ENCODE data around the gene CFDP1.

The CFDP1 gene

GRCh38 chr16:75317101-75317522, 116.2 kb downstream of the CFDP1 start:
- no peak for DNase-seq

- no peak for DNase-seq
Measured at GRCh38 chr16:75315539-75316306, 117.6 kb downstream of the CFDP1 start.

GRCh38 chr16:75312875-75313274, 120.4 kb downstream of the CFDP1 start:
- DNase-seq = no peak

GRCh38 chr16:75311383-75311938, 121.8 kb downstream of the CFDP1 start:
- no peak for DNase-seq

GRCh38 chr16:75310541-75310940, 122.8 kb downstream of the CFDP1 start:
- DNase-seq = no peak

GRCh38 chr16:75309899-75310430, 123.3 kb downstream of the CFDP1 start:
- DNase-seq = no peak

GRCh38 chr16:75309156-75309555, 124.1 kb downstream of the CFDP1 start:
- DNase-seq = no peak

GRCh38 chr16:75308011-75308410, 125.3 kb downstream of the CFDP1 start:
- no peak for DNase-seq

- DNase-seq = no peak
Measured at GRCh38 chr16:75307506-75307905, 125.8 kb downstream of the CFDP1 start.

GRCh38 chr16:75306099-75306762, 127.1 kb downstream of the CFDP1 start:
- peak; percentile 31 for DNase-seq

GRCh38 chr16:75305364-75306098, 127.8 kb downstream of the CFDP1 start:
- DNase-seq = peak; percentile 96

GRCh38 chr16:75304521-75305363, 128.6 kb downstream of the CFDP1 start:
- DNase-seq = peak; percentile 89

- DNase-seq = no peak
Measured at GRCh38 chr16:75301804-75302203, 131.5 kb downstream of the CFDP1 start.

- no peak for DNase-seq
Measured at GRCh38 chr16:75298267-75298666, 135.0 kb downstream of the CFDP1 start.

- no peak for DNase-seq
Measured at GRCh38 chr16:75296606-75297005, 136.7 kb downstream of the CFDP1 start.

GRCh38 chr16:75294773-75295459, 138.4 kb downstream of the CFDP1 start:
- no peak for DNase-seq

GRCh38 chr16:75293772-75294171, 139.5 kb downstream of the CFDP1 start:
- no peak for DNase-seq

GRCh38 chr16:75293173-75293572, 140.1 kb downstream of the CFDP1 start:
- DNase-seq = no peak

GRCh38 chr16:75292691-75293090, 140.6 kb downstream of the CFDP1 start:
- DNase-seq = peak; percentile 48

- DNase-seq = no peak
Measured at GRCh38 chr16:75289189-75289588, 144.1 kb downstream of the CFDP1 start.

- peak; percentile 61 for DNase-seq
Measured at GRCh38 chr16:75288596-75289120, 144.6 kb downstream of the CFDP1 start.

Data from hematopoietic multipotent progenitor cell treated with erythropoietin and hydrocortisone succinate and interleukin-3 and kit ligand, for 6 days (in vitro differentiated cells).